GM23338 (cell line): ENCODE measurements around the gene NEXMIF.

Experiments used
- CTCF ChIP-seq, 2 experiments: fragments of 200-600 bp in 1 of 2; sonication (generic) in 1 of 2; conservative IDR thresholded peaks; 2 replicates each; pipeline versions ENCODE4 v1.5.1 to v1.6.1; 2016 to 2017; ENCODE audit warnings: antibody characterized with exemption in 2 of 2, low read depth in 2 of 2, mild to moderate bottlenecking in 2 of 2, moderate library complexity in 1 of 2
- EZH2 ChIP-seq: fragments of 200-600 bp; sonication (generic); IDR thresholded peaks from one replicate; pipeline ENCODE4 v1.8.0; 2017; ENCODE audit warnings: antibody characterized with exemption, mild to moderate bottlenecking, low read depth; ENCODE audit not compliant: unreplicated experiment
- EZH2phosphoT487 ChIP-seq: fragments of 200-600 bp; sonication (generic); IDR thresholded peaks from one replicate; pipeline ENCODE4 v1.8.1; 2018; ENCODE audit warnings: antibody characterized with exemption; ENCODE audit not compliant: unreplicated experiment
- JUNB ChIP-seq: IDR thresholded peaks from one replicate; pipeline ENCODE4 v1.6.1; 2016; ENCODE audit warnings: antibody characterized with exemption; ENCODE audit not compliant: unreplicated experiment
- NANOG ChIP-seq: IDR thresholded peaks from 2 replicates; pipeline ENCODE4 v1.6.1; 2016; ENCODE audit warnings: antibody characterized with exemption, borderline replicate concordance
- POLR2AphosphoS5 ChIP-seq: IDR thresholded peaks from 2 replicates; pipeline ENCODE4 v1.6.1; 2016; ENCODE audit warnings: antibody characterized with exemption, low read depth
- REST ChIP-seq: IDR thresholded peaks from one replicate; pipeline ENCODE4 v1.6.1; 2018; ENCODE audit warnings: antibody characterized with exemption; ENCODE audit not compliant: unreplicated experiment
- ZNF114 ChIP-seq: fragments of 250-450 bp; sonication (Bioruptor Pico); IDR thresholded peaks from 2 replicates; pipeline ENCODE4 v1.5.0; 2020; ENCODE audit warnings: mild to moderate bottlenecking, moderate library complexity

GRCh38 chrX:74784629-74785028 is 140.6 kb downstream of the NEXMIF start:
- TF ChIP-seq CTCF (conservative IDR thresholded peaks at IDR 0.05; ENCODE audit: low read depth in 2 of 2) (no peak), POLR2AphosphoS5 (no peak), NANOG (no peak), EZH2 (no peak), ZNF114 (no peak), EZH2phosphoT487 (no peak), REST (no peak), JUNB (no peak)
